NT2/D1 (cell line): ENCODE results near the gene NOL4L.

Experiments
- SUZ12 ChIP-seq: IDR thresholded peaks from 2 replicates; pipeline ENCODE4 v1.6.1; 2011; ENCODE audit not compliant: insufficient read length, insufficient read depth; ENCODE audit errors: extremely low read depth
- YY1 ChIP-seq: IDR thresholded peaks from 2 replicates; pipeline ENCODE4 v1.6.1; 2011; ENCODE audit not compliant: insufficient read length, insufficient read depth
- ZNF274 ChIP-seq: IDR thresholded peaks from 2 replicates; pipeline ENCODE4 v1.6.1; 2011; ENCODE audit warnings: mild to moderate bottlenecking, low read depth, low read length

- TF ChIP-seq ZNF274: no peak
- TF ChIP-seq YY1: no peak
- TF ChIP-seq SUZ12: no peak
Measured at GRCh38 chr20:32554965-32555289, 30.2 kb downstream of the NOL4L start.
